ENCODE results near the gene SCO1. TPM values are rescaled to one million over a fixed set of nuclear protein-coding genes. Genes with fewer than 3 reads are reported as not detected.

Gene SCO1
- total RNA-seq, 2 experiments from 2014 or later, result 15.3 to 18.2 TPM

GRCh38 chr17:10737168-10737622 is 39.9 kb upstream of the SCO1 start:
- H3K4me1 ChIP-seq (ENCODE audit: insufficient read depth, low read length), result no peaks in the 10 kb centered on the region
- H3K27ac ChIP-seq (ENCODE audit: low read depth in 1 of 2, low read length in 2 of 2), result no peak overlapping the region
- no peaks in the 10 kb centered on the region for H3K36me3 ChIP-seq (ENCODE audit: insufficient read depth, low read length)
- H3K27me3 ChIP-seq (ENCODE audit: control insufficient read depth in 1 of 2, insufficient read depth in 2 of 2, low read length in 2 of 2), result no peaks in the 10 kb centered on the region
- TF ChIP-seq CTCF (IDR thresholded peaks at IDR 0.05), result peak; percentile 58
- ChIA-PET CTCF (interaction anchor here (0.8 to 2.2 kb wide), 3 partner anchors 90 to 109 kb away, joined by 3 to 10 read pairs (median 7); no protein-coding TSS in a partner anchor), POLR2A (interaction anchor here (2.0 kb wide), 1 partner anchor 38 kb away, joined by 7 read pairs; no protein-coding TSS in a partner anchor)
- Mint-ChIP-seq H3K27ac (no peak overlapping the region), H3K4me1 (ENCODE audit: low read depth) (peaks cover 14% of the 10 kb centered on the region), H3K9me3 (no peaks in the 10 kb centered on the region), H3K27me3 (no peaks in the 10 kb centered on the region), H3K36me3 (ENCODE audit: low read depth) (no peaks in the 10 kb centered on the region), H3K4me3 (peak overlapping the region; percentile 1)
- intact Hi-C loops (cut with DNase I, micrococcal nuclease), result loop anchor here (1.0 to 10.0 kb wide), 2 partner anchors 92 to 108 kb away; no protein-coding TSS in a partner anchor
- no peaks in the 10 kb centered on the region for H3K9me3 ChIP-seq (ENCODE audit: control insufficient read depth in 1 of 2, insufficient read depth in 1 of 2, low read length in 2 of 2)
- peak; percentile 60 for ATAC-seq (ENCODE audit: poor library complexity)
- DNase-seq, result peak; percentile 4 to 63 (median 20)
- no peak overlapping the region for H3K4me3 ChIP-seq (ENCODE audit: low read length)

GRCh38 chr17:10735821-10736220 is 38.5 kb upstream of the SCO1 start:
- H3K36me3 ChIP-seq (ENCODE audit: insufficient read depth, low read length), result no peaks in the 10 kb centered on the region
- intact Hi-C loops (cut with DNase I, micrococcal nuclease), result loop anchor here in 1 of 2 experiments (10.0 kb wide), 1 partner anchor 91 kb away; no protein-coding TSS in a partner anchor
- no peak overlapping the region for H3K27ac ChIP-seq (ENCODE audit: low read depth in 1 of 2, low read length in 2 of 2)
- no peak for ATAC-seq (ENCODE audit: poor library complexity)
- Mint-ChIP-seq H3K36me3 (ENCODE audit: low read depth) (no peaks in the 10 kb centered on the region), H3K27me3 (no peaks in the 10 kb centered on the region), H3K4me3 (no peak overlapping the region), H3K27ac (no peak overlapping the region), H3K9me3 (no peaks in the 10 kb centered on the region), H3K4me1 (ENCODE audit: low read depth) (peaks cover 18% of the 10 kb centered on the region)
- POLR2A ChIA-PET, result no interaction called here
- CTCF ChIA-PET, result no interaction called here
- H3K9me3 ChIP-seq (ENCODE audit: control insufficient read depth in 1 of 2, insufficient read depth in 1 of 2, low read length in 2 of 2), result no peaks in the 10 kb centered on the region
- no peaks in the 10 kb centered on the region for H3K27me3 ChIP-seq (ENCODE audit: control insufficient read depth in 1 of 2, insufficient read depth in 2 of 2, low read length in 2 of 2)
- no peak for DNase-seq
- TF ChIP-seq CTCF (IDR thresholded peaks at IDR 0.05), result no peak
- H3K4me1 ChIP-seq (ENCODE audit: insufficient read depth, low read length), result no peaks in the 10 kb centered on the region
- H3K4me3 ChIP-seq (ENCODE audit: low read length), result no peak overlapping the region

GRCh38 chr17:10735251-10735650 is 37.9 kb upstream of the SCO1 start:
- no peaks in the 10 kb centered on the region for H3K27me3 Mint-ChIP-seq
- no peak overlapping the region for H3K27ac Mint-ChIP-seq
- ATAC-seq (ENCODE audit: poor library complexity) (no peak), DNase-seq (no peak)
- POLR2A ChIA-PET, result no interaction called here
- CTCF ChIA-PET, result no interaction called here
- H3K4me3 Mint-ChIP-seq, result no peak overlapping the region
- no peak overlapping the region for H3K4me3 ChIP-seq (ENCODE audit: low read length)
- no peaks in the 10 kb centered on the region for H3K27me3 ChIP-seq (ENCODE audit: control insufficient read depth in 1 of 2, insufficient read depth in 2 of 2, low read length in 2 of 2)
- H3K9me3 ChIP-seq (ENCODE audit: control insufficient read depth in 1 of 2, insufficient read depth in 1 of 2, low read length in 2 of 2), result no peaks in the 10 kb centered on the region
- no peaks in the 10 kb centered on the region for H3K9me3 Mint-ChIP-seq
- peaks cover 23% of the 10 kb centered on the region for H3K4me1 Mint-ChIP-seq (ENCODE audit: low read depth)
- peaks cover 4% of the 10 kb centered on the region for H3K4me1 ChIP-seq (ENCODE audit: insufficient read depth, low read length)
- no peaks in the 10 kb centered on the region for H3K36me3 ChIP-seq (ENCODE audit: insufficient read depth, low read length)
- intact Hi-C loops (cut with DNase I, micrococcal nuclease), result loop anchor here in 1 of 2 experiments (10.0 kb wide), 1 partner anchor 90 kb away; no protein-coding TSS in a partner anchor
- H3K27ac ChIP-seq (ENCODE audit: low read depth in 1 of 2, low read length in 2 of 2), result no peak overlapping the region
- TF ChIP-seq CTCF (IDR thresholded peaks at IDR 0.05), result no peak
- H3K36me3 Mint-ChIP-seq (ENCODE audit: low read depth), result no peaks in the 10 kb centered on the region

Measured in CD4-positive, alpha-beta T cell (primary cell).